ENCODE results near the gene RTN4.

The RTN4 gene

GRCh38 chr2:54986264-54986663, 64.0 kb downstream of the RTN4 start:
- Histone ChIP-seq H3K4me3 (ENCODE audit: low read depth in 1 of 2, low read length in 2 of 2) (no peak overlapping the region), H2AFZ (ENCODE audit: low read depth, low read length) (no peak overlapping the region), H4K20me1 (ENCODE audit: insufficient read depth, low read length) (peaks cover 64% of the 10 kb centered on the region; the same call in 1 of the 2 replicates), H3K4me1 (ENCODE audit: insufficient read depth, low read length) (no peaks in the 10 kb centered on the region), H3K9me3 (ENCODE audit: insufficient read depth, low read length, severe bottlenecking) (no peaks in the 10 kb centered on the region), H3K4me2 (ENCODE audit: insufficient read depth, low read length) (no peak overlapping the region), H3K27me3 (ENCODE audit: insufficient read depth, low read length, poor library complexity) (no peaks in the 10 kb centered on the region), H3K36me3 (ENCODE audit: insufficient read depth, low read length) (peaks cover 69% of the 10 kb centered on the region), H3K27ac (ENCODE audit: low read length) (no peak overlapping the region), H3K79me2 (ENCODE audit: insufficient read depth, low read length) (peaks cover 95% of the 10 kb centered on the region), H3K9ac (ENCODE audit: low read depth, low read length) (no peak overlapping the region)
- no peak for DNase-seq
- ATAC-seq (ENCODE audit: insufficient read depth, low read depth), result no peak
- TF ChIP-seq, protein P1, sequence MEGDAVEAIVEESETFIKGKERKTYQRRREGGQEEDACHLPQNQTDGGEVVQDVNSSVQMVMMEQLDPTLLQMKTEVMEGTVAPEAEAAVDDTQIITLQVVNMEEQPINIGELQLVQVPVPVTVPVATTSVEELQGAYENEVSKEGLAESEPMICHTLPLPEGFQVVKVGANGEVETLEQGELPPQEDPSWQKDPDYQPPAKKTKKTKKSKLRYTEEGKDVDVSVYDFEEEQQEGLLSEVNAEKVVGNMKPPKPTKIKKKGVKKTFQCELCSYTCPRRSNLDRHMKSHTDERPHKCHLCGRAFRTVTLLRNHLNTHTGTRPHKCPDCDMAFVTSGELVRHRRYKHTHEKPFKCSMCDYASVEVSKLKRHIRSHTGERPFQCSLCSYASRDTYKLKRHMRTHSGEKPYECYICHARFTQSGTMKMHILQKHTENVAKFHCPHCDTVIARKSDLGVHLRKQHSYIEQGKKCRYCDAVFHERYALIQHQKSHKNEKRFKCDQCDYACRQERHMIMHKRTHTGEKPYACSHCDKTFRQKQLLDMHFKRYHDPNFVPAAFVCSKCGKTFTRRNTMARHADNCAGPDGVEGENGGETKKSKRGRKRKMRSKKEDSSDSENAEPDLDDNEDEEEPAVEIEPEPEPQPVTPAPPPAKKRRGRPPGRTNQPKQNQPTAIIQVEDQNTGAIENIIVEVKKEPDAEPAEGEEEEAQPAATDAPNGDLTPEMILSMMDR (IDR thresholded peaks at IDR 0.05; ENCODE audit: borderline replicate concordance, extremely low read depth, low read length, poor library complexity, severe bottlenecking), result no peak
- no peak for TF ChIP-seq EZH2 (IDR thresholded peaks at IDR 0.05; ENCODE audit: borderline replicate concordance, low read depth, low read length, severe bottlenecking)

DNA sequence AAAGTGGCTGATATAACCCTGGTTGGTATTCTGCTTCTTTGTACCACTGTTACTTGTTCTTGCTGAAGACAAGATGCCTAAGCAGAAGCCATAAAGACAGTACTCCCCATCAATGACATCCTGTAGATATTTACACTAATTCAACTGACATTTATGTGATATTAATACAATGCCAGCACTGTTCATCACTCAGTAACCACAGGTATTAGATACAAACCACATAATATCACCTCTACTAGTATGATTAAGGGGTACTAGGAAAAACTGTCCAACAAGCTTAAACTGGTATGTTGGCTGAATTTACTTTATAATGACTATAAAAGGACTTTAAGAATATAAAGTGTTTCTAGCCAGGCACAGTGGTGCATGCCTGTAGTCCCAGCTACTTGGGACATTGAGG, 65.8 kb downstream of the RTN4 start:
- DNase-seq (no peak), ATAC-seq (ENCODE audit: insufficient read depth, low read depth) (no peak)
- no peak for TF ChIP-seq EZH2 (IDR thresholded peaks at IDR 0.05; ENCODE audit: borderline replicate concordance, low read depth, low read length, severe bottlenecking)
- TF ChIP-seq, protein P1 (IDR thresholded peaks at IDR 0.05; ENCODE audit: borderline replicate concordance, extremely low read depth, low read length, poor library complexity, severe bottlenecking), result no peak
- Histone ChIP-seq H3K9me3 (ENCODE audit: insufficient read depth, low read length, severe bottlenecking) (no peaks in the 10 kb centered on the region), H4K20me1 (ENCODE audit: insufficient read depth, low read length) (peaks cover 55% of the 10 kb centered on the region; the same call in 1 of the 2 replicates), H3K4me3 (ENCODE audit: low read depth in 1 of 2, low read length in 2 of 2) (no peak overlapping the region), H3K36me3 (ENCODE audit: insufficient read depth, low read length) (peaks cover 81% of the 10 kb centered on the region), H3K4me2 (ENCODE audit: insufficient read depth, low read length) (no peak overlapping the region), H3K27me3 (ENCODE audit: insufficient read depth, low read length, poor library complexity) (no peaks in the 10 kb centered on the region), H3K79me2 (ENCODE audit: insufficient read depth, low read length) (peaks cover 92% of the 10 kb centered on the region), H3K27ac (ENCODE audit: low read length) (no peak overlapping the region), H3K4me1 (ENCODE audit: insufficient read depth, low read length) (no peaks in the 10 kb centered on the region), H2AFZ (ENCODE audit: low read depth, low read length) (no peak overlapping the region), H3K9ac (ENCODE audit: low read depth, low read length) (no peak overlapping the region)

GRCh38 chr2:54983345-54984220, 66.7 kb downstream of the RTN4 start:
- Histone ChIP-seq H2AFZ (ENCODE audit: low read depth, low read length) (no peak overlapping the region), H3K4me3 (ENCODE audit: low read depth in 1 of 2, low read length in 2 of 2) (no peak overlapping the region), H3K4me2 (ENCODE audit: insufficient read depth, low read length) (no peak overlapping the region), H3K27me3 (ENCODE audit: insufficient read depth, low read length, poor library complexity) (no peaks in the 10 kb centered on the region), H3K79me2 (ENCODE audit: insufficient read depth, low read length) (peaks cover 92% of the 10 kb centered on the region), H4K20me1 (ENCODE audit: insufficient read depth, low read length) (peaks cover 48% of the 10 kb centered on the region; the same call in 1 of the 2 replicates), H3K9me3 (ENCODE audit: insufficient read depth, low read length, severe bottlenecking) (no peaks in the 10 kb centered on the region), H3K9ac (ENCODE audit: low read depth, low read length) (no peak overlapping the region), H3K27ac (ENCODE audit: low read length) (no peak overlapping the region), H3K4me1 (ENCODE audit: insufficient read depth, low read length) (no peaks in the 10 kb centered on the region), H3K36me3 (ENCODE audit: insufficient read depth, low read length) (peaks cover 85% of the 10 kb centered on the region)
- DNase-seq (no peak), ATAC-seq (ENCODE audit: insufficient read depth, low read depth) (no peak)
- TF ChIP-seq, protein P1 (IDR thresholded peaks at IDR 0.05; ENCODE audit: borderline replicate concordance, extremely low read depth, low read length, poor library complexity, severe bottlenecking), result no peak
- TF ChIP-seq EZH2 (IDR thresholded peaks at IDR 0.05; ENCODE audit: borderline replicate concordance, low read depth, low read length, severe bottlenecking), result no peak
